HG03378 (cell line): ENCODE results near the gene LRIT1.

Experiments used
- ATAC-seq: cut with Tn5 transposase; IDR thresholded peaks from one replicate; pipeline ENCODE4 v1.9.1; 2021; ENCODE audit warnings: mild to moderate bottlenecking, moderate library complexity; ENCODE audit not compliant: unreplicated experiment

Gene LRIT1

DNA sequence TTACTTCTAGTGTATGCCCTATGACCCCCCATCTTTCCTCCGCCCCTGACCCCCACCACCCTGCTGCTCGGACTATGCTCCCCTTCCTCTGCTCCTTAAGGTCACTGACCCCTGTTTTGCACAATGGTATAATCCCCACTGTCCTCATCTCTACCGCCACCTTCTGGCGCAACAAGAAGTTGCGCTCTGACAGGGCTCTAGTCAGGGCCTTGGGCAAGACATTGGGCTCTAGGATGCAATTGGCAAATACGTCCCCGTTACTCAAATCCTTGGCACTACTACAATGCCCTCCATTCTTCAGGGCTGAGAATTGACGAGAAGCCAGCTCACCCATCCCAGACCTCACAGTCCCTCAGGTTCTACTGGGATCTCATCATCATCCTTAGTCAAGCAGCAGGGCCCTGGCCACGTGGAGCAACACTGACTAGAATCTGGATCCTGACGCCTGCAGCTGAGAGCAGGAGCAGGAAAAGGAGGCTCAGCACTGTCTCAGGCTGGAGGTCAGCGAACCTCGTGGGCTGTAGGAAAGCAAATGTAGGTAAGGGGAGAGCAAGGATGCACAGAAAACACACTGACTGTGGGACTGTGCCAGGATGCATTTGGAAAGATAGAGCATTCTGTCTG, 26.6 kb downstream of the LRIT1 start:
- peak; percentile 91 for ATAC-seq

DNA sequence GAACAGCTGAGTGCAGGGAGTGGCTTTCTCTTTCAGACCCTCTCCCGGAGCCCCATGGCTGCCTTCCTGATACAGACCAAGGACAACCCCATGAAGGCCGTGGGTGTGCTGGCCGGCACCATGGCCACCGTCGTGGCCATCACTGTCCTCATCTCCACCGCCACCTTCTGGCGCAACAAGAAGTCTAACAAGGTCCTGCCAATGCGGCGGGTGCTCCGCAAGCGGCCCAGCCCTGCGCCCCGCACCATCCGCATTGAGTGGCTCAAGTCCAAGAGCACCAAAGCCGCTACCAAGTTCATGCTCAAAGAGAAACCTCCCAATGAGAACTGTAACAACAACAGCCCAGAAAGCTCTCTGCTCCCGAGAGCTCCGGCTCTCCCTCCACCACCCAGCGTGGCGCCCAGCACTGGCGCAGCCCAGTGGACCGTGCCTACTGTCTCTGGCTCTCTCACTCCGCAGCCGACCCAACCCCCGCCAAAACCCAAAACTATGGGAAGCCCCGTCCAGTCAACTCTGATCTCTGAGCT, 27.2 kb downstream of the LRIT1 start:
- peak; percentile 13 for ATAC-seq

GRCh38 chr10:84213076-84213475, 28.3 kb downstream of the LRIT1 start:
- no peak for ATAC-seq

- no peak for ATAC-seq
Observed at GRCh38 chr10:84212014-84212413, 29.3 kb downstream of the LRIT1 start.

DNA sequence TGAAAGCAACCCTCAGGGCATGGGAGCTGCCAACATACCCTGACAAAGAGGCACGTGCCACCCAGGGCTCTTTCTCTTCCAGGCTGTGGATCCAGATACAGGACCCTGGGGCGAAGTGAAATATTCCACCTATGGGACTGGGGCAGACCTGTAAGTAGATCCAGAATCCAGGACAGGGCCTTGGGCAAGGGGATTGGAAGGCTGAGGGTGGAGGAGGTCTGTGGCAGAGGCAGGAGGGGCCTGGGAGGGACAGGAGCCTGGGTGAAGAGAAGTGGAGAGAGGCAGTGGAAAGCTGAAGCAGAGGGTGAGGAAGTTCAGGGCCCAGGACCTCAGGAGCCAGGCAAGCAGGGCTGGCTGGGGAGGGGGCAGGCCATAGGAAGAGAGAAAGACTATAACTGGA, 29.8 kb downstream of the LRIT1 start:
- ATAC-seq, result no peak

GRCh38 chr10:84208023-84208422, 33.3 kb downstream of the LRIT1 start:
- ATAC-seq, result no peak

DNA sequence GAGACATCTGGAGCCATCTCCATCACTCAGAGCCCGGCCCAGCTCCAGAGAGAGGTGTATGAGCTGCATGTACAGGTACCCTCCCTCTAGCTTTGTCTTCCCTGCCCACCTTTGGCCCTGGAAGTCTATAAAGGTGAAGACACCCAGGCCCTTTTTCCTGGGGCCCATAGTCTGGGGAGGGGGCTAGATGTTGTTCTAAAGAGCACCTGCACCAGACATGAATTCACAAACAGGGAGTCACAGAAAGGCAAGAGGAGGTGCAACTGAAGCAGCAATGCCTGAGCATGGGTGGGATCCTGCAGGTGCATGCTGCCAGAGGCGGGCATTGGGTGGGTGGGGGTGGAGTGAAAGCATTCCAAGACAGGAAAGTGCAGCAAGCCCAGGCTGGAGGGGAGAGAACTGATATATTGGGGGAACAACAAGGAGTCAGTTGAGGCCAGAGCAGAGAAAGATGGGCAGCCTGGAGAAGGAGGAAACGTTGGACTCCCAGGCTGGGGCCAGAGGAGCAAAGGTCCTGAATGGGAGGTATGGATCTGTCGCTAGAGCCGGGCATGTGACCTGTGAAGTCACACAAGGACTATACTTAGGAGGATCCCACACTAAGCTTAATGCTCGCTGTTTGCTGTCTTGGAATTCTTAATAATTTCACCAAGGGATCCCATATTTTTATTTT, 35.4 kb downstream of the LRIT1 start:
- ATAC-seq, result no peak

- ATAC-seq, result peak; percentile 90
Observed at GRCh38 chr10:84205049-84205852, 36.1 kb downstream of the LRIT1 start.

DNA sequence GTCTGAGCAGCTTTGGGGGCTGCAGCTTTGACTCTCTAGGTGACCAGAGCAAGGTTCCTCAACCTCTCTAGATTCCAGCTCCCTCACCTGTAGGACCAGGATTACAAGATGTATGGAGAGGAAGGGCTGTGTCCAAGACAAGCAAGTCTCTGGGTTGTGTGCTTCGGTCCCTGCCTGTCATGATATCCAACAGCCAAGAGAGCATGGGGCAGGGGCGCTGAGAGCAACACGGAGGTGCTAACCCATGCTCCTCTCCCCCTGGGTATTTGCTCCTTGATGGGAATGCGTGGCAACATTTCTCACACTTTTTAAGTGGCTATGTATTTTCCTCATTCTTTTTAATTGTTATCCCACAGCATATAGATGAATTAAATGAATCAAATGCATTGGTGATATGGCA, 36.7 kb downstream of the LRIT1 start:
- no peak for ATAC-seq

DNA sequence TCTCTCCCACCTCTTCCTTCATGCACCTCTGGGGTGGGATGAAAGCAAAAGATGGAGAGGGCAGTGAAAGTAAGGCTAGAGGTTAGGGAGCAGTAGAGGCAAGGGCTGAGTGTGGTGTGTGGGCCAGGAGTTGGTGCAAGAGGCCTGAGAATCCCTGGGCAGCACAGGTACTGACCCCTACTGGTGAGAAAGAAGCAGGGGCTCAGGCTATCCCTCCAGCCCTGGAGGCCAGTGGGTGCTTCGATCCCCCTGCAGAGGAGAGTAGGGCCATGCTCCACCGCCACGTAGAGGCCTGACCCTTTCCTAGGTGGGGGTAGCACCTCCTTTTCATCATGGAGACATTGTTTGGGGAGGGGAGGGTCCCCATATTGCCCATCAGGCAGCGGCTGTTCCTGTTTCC, 37.2 kb downstream of the LRIT1 start:
- no peak for ATAC-seq

GRCh38 chr10:84202349-84202748, 39.0 kb downstream of the LRIT1 start:
- no peak for ATAC-seq

GRCh38 chr10:84201682-84202081, 39.7 kb downstream of the LRIT1 start:
- no peak for ATAC-seq

DNA sequence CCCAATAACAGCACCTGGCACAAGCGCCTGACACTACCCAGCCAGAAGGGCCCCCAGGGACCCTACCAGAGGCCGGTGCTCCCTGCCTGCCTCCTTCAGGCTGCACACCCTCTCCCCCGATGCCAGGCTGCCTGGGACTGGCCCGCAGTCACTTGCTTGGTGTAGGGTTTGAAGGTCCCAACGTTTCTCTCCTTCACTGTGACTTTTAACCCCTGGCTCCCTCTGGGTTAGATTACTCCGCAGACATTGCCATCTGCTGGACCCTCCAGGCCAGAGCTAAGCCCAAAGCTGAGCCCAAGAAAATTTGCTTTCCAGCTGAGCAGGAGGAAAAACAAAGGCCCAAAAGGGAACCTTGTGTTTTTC, 40.1 kb downstream of the LRIT1 start:
- no peak for ATAC-seq

DNA sequence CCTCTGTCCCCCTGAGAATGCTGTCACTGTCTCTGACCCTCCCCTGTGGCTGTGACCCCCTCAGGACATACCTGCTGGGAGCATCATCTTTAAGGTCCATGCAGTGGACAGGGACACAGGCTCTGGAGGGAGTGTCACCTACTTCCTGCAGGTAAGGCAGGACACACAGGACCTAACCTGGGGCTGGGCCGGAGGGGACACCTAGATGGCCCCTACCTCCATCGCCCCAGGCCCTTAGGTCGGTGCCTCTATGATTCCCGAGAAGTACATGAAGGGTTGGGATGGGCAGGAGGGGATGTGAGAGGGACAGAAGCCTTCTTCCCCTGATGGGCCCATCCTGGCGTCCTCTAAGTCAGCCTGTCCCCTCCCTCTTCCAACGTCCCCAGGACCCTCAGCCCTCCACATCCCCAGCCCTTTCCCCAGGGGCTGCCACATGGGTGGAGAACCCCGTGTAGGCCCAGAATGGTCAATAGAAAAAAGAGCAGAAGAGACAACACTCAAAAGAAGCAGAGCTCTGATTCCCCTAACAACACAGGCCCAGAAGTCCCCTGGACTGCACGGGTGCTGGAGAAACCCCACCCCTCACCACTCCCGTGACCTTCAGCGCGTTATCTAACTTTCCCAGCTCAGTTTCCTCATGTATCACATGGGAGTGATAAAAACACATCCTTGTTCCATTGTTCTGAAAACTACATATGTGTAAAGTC, 40.7 kb downstream of the LRIT1 start:
- no peak for ATAC-seq

DNA sequence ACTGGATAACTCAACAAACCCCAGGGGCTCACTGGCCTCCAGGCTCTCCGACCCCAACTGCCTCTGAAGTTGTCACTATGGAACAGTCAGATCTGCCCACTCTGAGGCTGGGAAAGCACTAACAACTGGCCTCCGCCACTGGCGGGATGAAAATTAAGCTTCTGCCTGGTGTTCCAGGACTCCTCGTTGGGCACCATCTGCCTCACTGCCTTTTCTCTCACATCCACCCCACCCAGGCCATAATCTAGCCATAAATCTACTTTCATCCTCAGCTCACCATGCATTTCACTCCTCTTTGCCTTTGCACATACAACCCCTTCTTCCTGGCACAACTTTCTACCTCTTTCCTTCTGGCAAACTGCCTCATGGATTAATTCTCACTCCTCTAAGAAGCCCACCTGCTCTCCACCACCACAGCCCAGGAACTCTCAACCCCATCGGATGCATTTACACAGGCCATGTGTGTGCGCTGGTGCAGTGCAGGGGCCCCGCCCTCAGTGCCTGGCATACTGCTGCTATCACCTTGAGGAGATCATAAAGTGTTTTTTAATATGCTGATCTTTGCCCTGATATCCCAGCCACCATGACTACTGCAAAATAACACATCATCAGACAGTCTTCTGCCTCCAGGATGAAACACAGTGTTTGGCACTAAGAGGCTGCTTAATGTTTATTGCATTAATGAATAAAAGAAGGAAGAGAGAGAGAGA, 43.0 kb downstream of the LRIT1 start:
- no peak for ATAC-seq

DNA sequence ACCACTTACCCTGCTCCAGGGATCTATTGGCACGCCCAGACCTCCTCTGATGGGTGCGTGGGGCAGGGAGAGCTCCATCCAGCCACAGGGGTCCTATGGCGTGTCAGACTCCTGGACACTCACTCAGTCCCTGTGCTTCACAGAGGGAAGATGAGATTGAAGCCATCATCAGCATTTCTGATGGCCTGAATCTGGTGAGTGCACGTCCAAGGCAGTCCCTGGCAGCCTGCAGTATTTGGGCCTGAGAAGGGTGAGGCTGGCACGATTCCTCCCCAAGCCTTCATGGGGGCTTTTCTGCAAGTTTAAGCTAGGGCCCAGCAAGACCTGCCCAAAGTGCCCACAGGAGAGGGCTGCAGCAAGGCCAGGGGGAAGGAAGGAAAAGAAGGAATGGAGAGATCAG, 43.7 kb downstream of the LRIT1 start:
- ATAC-seq, result no peak

- ATAC-seq, result no peak
Observed at GRCh38 chr10:84196941-84197340, 44.4 kb downstream of the LRIT1 start.

- ATAC-seq, result no peak
Observed at GRCh38 chr10:84196083-84196482, 45.3 kb downstream of the LRIT1 start.

- no peak for ATAC-seq
Observed at GRCh38 chr10:84195044-84195830, 46.1 kb downstream of the LRIT1 start.
